NCI-H1694 (cell line): ENCODE measurements around the gene PPFIA1.
"Not testable (repeated sequence)": the region's sequence is repeated elsewhere in the genome, so short reads cannot be mapped to it uniquely, and the experiment has no call there.

Experiments
- DNase-seq: peaks from one replicate; lab custom pipeline; 2025; lab: John Stamatoyannopoulos, UW

The PPFIA1 gene

DNA sequence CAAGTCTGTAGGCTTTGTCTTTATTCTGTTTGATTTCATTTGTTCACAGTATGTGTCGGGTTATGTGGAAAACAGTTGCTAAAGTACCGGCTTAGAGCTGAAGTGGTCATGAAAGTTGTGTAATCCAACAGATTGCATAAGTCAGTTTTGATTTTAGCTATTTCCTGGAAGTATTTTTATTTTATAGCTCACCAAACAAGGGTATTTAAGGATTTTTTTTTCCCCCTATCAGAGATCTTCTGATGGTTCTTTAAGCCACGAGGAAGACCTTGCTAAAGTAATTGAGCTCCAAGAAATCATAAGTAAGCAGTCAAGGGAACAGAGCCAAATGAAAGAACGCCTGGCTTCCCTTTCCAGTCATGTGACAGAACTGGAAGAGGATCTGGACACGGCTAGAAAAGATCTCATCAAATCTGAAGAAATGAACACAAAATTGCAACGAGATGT is 55.9 kb downstream of the PPFIA1 start:
- no peak for DNase-seq

DNA sequence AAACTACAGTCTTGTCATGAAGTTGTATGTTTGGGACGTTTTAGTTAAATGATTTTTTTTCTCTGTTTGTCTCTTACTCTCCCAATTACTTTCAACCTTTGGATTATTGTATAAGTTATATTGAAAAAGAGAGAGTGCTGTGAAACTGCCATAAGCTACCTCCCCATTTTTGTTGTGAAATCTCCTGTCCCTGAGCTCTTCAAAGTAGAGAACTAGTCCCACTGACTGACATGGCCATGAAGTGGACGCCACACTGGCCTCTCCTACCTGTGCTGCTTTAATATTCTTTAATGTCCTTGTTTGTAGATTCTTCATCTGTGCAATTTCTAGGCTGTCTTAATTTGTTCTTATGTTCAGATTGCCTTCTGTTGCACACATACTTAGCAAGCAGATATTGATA is 56.3 kb downstream of the PPFIA1 start:
- DNase-seq, result no peak

GRCh38 chr11:70327717-70328116 is 57.2 kb downstream of the PPFIA1 start:
- DNase-seq, result no peak

GRCh38 chr11:70328556-70328955 is 58.1 kb downstream of the PPFIA1 start:
- DNase-seq, result no peak

DNA sequence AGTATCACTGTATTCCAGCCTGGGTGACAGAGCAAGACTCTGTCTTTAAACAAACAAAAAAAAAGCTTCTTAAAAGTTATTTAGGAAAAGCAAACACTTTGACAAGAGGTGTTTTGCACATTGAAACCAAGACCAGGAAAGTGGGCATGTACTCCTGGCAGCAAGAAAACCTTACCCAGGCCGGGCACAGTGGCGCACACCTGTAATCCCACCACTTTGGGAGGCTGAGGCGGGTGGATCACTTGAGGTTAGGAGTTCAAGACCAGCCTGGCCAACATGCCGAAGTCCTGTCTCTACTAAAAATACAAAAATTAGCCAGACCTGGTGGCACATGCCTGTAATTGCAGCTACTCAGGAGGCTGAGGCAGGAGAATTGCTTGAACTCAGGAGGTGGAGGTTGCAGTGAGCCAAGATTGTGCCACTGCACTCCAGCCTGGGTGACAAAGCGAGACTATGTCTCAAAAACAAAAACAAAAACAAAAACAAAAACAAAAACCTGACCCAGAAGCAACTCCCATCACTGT is 60.9 kb downstream of the PPFIA1 start:
- DNase-seq, result not testable (repeated sequence)

- no peak for DNase-seq
Measured at GRCh38 chr11:70331901-70332300, 61.4 kb downstream of the PPFIA1 start.

GRCh38 chr11:70332567-70332966 is 62.1 kb downstream of the PPFIA1 start:
- DNase-seq, result no peak

GRCh38 chr11:70333261-70333660 is 62.8 kb downstream of the PPFIA1 start:
- no peak for DNase-seq

GRCh38 chr11:70334351-70334995 is 64.0 kb downstream of the PPFIA1 start:
- no peak for DNase-seq

GRCh38 chr11:70335511-70335910 is 65.0 kb downstream of the PPFIA1 start:
- DNase-seq, result no peak

DNA sequence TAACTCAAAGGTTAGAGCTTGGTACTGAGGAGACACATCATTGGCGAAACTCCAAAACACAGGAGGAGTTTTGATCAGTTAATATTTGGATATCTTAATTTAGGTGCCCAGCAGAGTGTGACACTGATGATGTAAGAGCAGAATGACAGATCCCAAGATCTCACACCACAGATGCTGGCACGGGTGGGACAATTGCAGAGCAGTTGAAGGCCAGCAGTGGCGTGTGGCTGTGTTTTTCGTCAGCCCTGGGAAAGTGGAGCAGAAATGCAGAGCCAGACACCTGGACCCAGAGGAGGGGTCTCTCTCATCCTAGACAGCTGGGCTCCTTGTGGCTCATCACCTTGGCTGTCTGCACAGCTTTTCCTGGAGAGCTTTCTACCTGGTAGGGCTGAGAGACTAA is 68.1 kb downstream of the PPFIA1 start:
- no peak for DNase-seq

DNA sequence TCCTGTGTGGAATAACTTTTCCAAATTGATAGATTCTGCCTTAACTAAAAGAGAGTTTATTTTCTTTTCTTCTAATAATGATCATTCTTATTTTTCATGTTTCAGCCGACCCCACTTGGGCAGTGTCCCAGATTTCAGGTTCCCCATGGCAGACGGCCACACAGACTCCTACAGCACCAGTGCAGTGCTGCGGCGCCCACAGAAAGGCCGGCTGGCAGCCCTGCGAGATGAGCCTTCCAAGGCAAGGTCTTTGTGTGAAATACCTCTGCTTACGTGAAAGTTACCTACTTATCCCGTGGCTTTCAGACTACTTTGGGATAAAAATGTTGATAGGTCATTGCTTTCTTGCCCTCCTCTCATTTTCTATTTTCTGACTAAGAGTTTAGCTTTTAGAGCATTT is 68.6 kb downstream of the PPFIA1 start:
- no peak for DNase-seq

DNA sequence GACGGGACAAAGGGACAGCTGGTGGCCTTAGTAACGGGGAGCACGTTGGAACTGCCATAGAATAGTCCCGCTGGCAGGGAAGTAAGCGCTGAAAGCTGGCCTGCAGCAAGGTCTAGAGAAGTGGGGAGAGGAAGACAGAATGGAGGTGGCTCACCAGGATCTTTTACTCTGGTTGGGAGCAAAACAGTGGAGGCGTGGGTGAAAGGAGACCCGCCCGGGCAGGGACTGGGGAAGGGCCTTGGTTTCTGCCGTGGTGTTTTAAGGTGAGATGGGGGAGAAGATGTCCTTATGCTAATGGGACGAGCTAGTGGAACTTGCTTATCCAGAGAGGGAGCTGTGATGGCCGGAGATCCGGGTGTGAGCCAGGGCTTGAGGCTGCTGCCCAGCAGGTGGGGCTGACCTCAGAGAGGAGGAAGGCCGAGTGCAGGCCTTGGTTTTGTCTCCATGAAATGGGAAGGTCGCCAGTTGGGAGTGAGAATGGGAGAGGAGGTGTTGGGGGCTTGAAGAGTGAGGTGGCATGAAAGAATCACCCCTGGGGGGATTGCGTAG is 71.5 kb downstream of the PPFIA1 start:
- no peak for DNase-seq

DNA sequence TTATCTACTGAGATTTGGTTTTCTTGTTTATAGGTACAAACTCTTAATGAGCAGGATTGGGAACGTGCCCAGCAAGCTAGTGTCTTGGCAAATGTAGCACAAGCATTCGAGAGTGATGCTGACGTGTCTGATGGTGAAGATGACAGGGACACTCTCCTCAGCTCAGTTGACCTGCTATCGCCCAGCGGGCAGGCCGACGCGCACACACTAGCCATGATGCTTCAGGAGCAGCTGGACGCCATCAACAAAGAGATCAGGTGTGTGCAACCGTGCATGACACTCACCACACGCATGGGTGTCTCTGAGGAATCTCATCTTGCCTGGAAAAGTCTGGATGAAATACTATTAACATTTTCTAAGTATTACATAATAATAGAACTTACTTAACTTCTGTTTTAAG is 73.1 kb downstream of the PPFIA1 start:
- no peak for DNase-seq

- DNase-seq, result no peak
Measured at GRCh38 chr11:70348191-70348590, 77.7 kb downstream of the PPFIA1 start.

GRCh38 chr11:70348608-70349007 is 78.1 kb downstream of the PPFIA1 start:
- DNase-seq, result no peak

- no peak for DNase-seq
Measured at GRCh38 chr11:70351646-70352045, 81.2 kb downstream of the PPFIA1 start.

DNA sequence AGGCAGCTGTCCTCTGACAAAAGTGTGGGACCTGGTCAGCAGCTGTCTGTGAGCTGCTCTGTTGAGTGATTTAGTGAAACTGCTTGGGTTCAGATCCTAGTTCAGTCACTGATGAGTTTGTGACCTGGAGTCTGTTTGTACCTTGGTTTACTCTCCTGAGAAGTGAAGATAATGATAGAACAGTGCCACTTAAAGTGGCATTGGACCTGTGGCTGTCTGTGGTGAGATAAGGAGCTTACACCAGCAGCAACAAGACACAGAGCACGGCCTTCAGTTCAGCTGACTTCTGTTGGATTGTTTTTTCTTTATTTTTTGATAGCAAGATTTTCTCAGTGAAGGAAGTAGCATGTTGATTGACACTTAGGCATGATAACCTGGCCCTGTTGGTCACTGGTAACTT is 81.6 kb downstream of the PPFIA1 start:
- no peak for DNase-seq

DNA sequence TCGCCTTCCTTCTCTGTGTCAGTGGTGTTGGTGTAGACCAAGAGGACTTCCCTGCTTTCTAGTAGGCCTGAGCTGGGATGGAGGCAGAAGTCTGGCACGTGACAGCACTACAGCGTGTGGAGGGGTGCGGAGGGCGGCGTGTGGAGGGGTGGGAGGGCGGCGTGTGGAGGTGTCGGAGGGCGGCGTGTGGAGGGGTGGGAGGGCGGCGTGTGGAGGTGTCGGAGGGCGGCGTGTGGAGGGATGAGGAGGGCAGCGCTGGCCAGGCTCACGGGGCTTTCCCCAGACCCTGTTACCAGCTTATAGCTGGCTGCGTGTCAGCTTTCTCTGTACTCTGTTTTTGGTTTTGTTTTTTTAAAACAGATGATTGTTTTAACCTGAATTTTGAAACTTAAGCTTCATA is 82.1 kb downstream of the PPFIA1 start:
- DNase-seq, result no peak

GRCh38 chr11:70353329-70353728 is 82.8 kb downstream of the PPFIA1 start:
- no peak for DNase-seq

- no peak for DNase-seq
Measured at GRCh38 chr11:70353900-70354568, 83.5 kb downstream of the PPFIA1 start.

GRCh38 chr11:70354629-70355028 is 84.1 kb downstream of the PPFIA1 start:
- no peak for DNase-seq

DNA sequence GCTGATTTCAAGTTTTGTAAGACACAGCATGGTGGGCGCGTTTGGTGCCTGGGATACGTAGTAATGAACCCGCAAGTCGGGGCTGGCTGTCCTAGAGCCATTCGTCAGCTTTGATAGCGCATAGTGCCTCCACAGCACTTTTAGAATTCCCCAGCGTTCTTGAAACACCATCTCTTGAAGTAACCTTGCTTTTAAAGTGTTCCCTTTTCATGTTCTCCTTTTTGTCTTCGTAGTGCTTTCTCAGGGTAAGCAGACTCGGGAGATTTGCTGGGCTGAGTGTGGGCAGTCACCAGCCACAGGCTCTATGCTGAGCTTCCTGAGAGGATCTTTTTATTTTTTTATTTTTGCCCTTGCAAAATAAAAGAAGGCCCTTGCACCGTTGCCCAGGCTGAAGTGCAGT is 88.3 kb downstream of the PPFIA1 start:
- no peak for DNase-seq
